Suppressor macrophage treated with lipopolysaccharide for 4 hours (primary cell): ENCODE data around the gene KCNH8.
"Not testable (repeated sequence)": the region's sequence is repeated elsewhere in the genome, so short reads cannot be mapped to it uniquely, and the experiment has no call there.

ENCODE experiments used
- DNase-seq: peaks from one replicate; pipeline ENCODE4 v3.0.0-alpha.2; 2020

Gene KCNH8

DNA sequence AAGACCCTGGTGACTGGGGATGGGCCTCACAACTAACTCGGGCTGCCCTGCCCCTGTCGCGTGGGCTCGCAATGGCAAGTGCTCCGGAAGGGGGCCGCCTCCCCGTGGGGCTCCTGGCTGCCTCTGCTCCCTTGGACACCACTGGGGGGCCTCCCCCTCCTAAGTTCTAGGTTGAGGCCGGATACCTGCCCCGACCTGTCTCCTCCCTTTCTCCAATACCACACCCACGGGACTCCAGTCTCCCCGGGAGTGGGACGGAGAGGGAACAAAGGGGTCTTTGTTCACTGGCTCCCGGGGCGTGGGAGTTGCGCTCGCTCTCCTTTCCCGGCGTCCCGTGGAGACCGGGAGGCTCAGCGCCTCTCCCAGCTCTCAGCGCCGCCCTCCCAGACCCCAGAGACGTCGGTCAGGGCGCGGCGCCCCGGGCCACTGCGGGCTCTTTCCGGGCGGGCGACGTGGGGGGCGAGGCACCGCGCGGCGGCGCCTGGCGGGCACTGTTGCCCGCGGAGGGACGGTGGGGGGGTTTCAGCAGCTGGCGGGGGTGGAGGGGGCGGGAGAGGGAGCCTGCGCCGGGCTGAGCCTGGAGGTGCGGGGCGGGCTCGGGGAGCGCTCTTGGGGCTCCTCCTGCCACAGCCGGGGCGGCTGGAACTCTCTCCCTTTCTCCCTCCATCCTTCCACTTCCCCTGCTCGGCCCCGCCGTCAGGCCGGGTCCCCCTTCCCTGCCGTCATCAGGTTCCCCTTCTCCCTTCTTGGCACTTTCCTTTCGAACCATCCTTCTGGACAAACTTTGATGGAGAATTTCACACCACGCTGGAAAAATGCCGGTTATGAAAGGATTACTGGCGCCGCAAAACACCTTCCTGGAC, at the start of gene KCNH8:
KCNH8 (plus strand) TSS at position 606 of the 863 bp plus-strand sequence; CDS start at position 816, 210 bp downstream.
- DNase-seq: no peak

DNA sequence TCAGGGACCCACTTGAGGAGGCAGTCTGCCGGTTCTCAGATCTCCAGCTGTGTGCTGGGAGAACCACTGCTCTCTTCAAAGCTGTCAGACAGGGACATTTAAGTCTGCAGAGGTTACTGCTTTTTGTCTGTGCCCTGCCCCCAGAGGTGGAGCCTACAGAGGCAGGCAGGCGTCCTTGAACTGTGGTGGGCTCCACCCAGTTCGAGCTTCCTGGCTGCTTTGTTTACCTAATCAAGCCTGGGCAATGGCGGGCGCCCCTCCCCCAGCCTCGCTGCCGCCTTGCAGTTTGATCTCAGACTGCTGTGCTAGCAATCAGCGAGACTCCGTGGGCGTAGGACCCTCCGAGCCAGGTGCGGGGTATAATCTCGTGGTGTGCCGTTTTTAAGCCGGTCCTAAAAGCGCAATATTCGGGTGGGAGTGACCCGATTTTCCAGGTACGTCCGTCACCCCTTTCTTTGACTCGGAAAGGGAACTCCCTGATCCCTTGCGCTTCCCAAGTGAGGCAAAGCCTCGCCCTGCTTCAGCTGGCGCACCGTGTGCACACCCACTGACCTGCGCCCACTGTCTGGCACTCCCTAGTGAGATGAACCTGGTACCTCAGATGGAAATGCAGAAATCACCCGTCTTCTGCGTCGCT, 45.5 kb upstream of the KCNH8 start:
- DNase-seq: not testable (repeated sequence)

DNA sequence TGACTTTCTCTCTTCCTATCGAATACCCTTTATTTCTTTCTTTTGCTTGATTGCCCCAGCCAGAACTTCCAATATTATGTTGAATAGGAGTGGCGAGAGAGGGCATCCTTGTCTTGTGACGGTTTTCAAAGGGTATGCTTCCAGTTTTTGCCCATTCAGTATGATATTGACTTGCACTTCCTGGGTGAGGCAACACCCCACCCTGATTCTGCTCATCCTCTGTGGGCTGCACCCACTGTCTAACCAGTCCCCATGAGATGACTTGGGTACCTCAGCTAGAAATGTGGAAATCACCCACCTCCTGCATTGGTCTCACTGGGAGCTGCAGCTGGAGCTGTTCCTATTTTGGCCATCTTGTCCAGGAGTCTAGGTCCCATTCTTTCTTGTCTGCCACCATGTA, 44.8 kb upstream of the KCNH8 start:
- no peak for DNase-seq

DNA sequence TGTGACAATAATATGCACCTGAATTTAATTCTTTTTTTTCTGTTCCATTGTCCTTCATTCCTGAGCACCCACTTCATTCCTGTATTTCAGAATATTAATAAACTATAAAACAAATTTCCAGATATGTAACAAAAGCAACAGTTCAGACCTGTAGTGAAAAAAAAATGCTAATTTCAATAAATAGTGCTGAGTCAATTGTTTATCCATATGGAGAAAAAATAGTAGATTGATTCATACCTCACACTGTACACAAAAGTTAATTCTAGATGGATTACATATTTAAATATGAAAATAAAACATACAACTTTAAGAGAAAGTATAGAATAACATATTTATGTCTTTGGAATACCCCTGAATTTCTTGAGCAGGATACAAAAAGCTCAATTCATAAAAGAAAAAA, 43.9 kb upstream of the KCNH8 start:
- no peak for DNase-seq

DNA sequence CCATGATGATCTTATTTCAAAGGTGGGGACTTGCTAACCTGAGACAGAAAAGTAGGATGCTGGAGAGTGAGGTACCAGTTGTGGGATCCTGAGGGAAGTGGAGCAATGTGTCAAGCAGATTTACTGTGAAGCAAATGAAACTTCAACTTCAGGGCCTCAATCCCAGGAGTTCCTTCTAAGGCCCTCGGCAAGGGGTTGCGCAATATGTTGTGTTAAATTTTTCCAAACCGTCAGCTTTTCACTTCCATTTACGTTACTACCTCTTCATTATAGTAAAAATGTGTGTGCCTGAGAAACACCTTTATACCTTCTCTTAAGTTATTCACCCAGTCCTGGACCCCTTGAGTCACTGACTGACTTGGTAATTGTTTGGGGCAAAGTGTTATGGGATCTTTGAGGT, 42.5 kb upstream of the KCNH8 start:
- no peak for DNase-seq

DNA sequence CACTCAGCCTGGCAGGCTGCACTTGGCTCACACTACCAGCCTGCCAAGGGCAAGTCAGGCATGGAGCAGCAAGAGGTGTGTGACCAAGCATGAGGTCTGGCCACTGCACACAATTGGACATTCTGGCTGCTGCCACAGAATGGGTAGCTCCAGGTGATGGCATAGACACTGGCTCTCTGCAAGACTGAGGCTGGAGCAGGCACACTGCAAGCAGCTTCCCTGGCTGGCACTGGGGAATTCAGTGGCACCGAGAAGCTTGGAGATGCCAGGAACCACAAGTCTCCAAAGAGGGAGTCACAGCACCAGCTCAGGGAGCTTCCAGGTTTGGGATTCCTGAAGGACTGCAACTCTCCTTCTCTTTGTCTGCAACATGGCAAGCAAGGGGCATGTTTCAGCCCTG, 42.0 kb upstream of the KCNH8 start:
- no peak for DNase-seq

DNA sequence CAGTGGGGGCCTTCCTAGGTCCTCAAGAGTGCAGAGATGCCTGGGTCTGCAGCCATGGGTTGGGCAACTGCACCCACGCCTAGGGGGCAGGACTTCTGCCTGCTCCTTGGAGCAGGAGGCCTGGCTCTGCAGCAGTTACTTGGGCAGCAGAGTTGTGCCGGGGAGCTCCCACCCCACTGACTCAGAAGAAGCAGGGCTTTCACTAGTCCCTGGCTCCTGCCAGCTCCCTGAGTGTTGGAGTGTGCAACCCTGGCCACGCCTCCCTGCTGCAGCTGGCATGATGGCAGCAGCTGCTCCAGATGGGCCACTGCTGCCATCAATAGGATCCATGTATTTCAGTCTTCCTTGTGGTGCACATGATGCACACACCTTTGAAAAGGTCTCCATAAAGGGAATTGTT, 40.6 kb upstream of the KCNH8 start:
- DNase-seq: no peak

DNA sequence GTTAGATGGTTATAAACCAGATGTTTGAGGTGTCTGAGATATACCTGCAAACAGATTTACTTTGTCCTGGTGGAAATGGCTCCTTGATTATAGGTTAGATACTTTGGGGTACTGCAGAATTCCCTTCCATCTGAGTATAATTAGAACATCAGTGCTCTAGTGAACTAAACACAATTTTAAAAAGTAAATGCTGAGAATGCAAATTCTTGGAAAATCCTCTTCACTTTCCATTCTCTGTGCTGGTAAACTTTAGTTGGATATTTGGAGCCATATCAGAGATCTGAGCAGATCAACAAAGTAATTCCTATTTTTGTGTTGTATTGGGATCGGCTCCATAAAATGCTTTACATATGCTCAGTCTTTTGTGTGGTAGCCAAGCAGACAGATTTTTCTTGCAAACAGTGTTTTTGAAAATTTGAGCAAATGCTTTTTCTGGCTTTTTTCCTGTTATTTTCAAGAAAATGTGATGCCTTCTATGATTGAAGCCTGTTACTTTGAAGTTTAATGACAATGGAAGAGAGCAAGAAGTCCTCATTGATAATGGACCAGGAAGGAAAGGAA, 37.9 kb upstream of the KCNH8 start:
- DNase-seq: no peak

DNA sequence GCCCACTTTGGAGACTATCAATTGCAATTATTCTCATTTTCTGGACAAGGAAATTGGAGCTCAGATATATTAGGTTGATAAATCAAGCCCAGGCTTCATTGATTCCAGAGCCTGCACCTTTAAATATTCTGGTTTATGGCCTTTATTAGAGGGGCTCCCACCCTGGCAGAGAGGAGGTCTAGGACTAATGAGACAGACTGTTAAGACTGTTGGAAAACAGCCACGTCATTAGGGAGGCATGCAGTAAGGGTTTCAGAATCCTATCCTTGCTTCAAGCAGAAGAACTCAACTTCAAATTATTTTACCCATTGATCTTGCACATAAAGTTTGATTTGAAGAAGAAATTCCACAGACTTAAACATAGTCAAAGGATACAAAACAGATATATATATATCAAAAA, 33.8 kb upstream of the KCNH8 start:
- no peak for DNase-seq

DNA sequence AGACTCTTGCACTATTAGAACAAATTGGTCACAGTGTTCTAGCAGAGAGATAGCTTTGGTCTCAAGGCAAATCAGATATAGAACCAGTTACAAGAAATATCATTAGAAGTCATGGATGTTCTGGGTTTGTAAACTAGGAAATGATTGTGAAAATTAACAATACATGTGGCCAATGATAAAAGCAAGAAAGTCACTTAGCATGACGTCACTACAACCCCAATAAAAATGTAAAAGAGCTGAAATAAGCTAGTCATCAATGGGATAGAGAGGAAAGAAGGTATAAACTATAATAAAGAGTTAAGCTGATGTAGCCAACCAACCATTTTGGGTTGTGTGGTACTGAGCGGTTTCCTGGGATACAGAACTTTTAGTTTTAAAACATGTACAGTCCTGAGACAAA, 32.1 kb upstream of the KCNH8 start:
- DNase-seq: no peak

DNA sequence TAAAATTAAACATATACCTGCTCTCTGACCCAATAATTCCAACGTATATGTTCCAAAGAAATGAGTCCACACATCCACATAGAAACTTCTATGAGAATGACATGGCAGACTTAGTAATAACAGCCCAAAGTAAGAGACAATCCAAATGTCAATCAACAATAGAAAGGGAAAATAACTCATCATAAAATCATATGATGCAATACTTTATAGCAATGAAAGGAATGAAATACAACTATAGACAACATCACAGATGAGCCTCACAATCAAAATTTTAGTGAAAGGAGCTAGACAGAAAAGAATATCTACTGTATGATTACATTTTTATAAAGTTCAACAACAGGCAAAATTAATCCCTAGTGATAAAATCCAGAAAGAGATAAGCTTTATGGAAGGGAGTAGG, 23.6 kb upstream of the KCNH8 start:
- no peak for DNase-seq

DNA sequence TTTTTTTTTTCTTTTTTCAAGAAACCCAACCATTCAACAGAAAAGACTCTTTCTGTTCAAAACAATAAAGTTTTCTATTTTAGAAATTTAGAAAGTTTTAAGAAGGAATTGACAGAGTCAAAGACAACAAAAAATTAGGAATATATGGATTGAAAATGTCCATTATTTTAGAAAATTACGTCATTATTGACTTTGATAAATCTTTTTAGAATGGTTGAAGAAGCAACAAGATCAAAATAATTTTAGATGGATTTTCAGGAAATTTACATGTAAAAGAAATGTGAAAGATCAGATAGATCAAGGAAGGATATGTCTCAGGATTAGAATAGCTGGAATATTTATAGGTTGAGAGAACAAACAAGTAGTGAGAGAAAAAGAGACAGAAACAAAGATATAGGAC, 8.4 kb upstream of the KCNH8 start:
- no peak for DNase-seq

DNA sequence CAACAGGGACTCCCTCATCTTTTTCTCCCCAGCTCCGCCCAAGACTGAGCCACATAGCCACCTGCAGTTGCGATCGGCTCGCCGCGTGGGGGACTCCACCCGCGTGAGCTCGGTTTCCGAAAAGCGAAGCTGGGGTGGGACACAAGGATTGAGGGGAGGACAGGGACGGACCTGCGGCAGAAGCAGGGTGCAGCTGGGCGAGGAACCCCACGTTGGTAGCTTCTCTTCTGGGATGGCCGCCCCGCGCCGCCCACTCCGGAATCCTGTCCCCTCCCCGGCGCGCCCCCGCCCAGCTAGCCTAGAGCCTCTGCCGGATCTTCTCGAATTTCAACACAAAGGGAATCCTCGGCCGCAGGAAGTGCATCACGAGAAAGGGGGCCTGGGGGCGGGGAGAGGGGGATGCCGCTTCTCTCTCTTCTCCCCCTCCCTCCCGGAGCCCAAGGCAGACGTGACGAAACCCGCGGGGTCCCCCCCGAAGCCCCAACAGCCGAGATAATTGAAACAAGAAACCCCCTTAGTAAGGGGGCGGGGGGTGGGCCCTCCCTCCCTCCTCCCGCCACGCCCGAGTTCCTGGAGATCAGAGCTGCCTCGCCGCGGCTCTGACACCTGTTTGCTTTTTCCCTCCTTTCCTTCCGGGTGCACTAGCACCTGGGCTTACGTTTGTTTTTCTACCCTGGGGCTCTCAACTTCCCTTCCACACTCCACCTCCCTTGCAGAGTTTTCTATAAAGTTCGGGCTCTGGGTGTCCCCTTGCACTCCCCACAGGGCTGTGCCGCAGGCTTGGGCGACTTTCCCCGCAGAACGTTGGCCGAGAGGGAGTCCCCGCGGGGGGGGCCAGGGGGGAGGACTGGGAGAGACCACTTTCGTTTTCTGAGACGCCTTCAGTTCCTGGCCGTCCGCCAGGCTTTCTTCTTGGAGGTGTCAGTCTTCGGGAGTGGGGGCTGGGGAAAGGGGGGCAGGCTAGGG, 1.3 kb upstream of the KCNH8 start:
- peak; percentile 71 for DNase-seq

DNA sequence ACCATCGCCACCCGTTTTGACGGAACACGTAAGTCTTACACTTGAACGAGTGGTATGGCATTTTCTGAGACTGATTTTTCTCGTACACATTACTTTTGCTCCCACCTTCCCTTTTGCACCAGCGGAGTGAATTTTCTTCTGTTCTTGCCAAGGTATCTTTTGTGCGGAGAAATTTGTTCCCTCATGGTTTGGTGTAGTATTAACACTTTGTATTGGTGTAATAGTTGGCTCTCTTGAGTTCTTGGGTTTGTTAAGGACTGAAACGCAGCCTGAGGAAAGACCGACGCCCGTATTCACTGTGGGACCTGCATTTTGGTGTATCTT, 420 bp downstream of the KCNH8 start:
- DNase-seq: no peak

DNA sequence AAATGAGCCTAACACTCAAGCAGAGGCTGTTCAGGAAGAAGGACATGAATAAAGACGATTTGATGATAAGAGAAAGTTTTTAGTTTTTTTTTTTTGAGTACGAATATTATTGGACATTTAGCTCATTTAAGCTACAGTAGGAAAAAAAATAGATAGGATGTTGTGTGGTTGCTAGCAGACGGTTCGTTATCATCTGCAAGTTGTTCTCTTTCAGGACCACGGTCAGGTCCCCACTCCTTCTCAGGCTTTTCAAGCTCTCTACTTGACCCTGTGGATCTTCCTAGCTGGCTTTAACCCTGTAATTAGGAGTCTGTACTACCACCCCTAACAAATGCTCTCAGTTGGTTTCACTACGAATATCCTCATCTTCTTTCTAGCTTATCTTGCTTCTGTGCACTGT, 1.1 kb downstream of the KCNH8 start:
- DNase-seq: peak; percentile 26

DNA sequence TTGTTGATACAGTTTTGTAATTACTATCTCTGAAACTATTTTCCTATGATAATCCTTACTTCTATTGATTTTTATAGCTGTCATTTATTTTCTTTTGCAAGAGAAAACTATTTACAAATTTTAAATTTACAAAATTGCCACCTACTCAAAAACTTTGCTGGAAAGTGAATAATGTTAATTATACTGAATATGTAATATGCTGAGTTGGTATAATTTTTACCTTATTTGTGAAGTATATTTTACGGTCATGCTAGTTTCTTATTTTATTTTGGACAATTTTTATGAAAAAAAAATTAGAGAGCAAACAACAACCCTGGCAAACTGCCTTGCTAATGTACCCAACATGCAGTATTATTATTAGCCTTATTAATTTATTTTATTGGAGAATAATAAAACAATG, 2.9 kb downstream of the KCNH8 start:
- no peak for DNase-seq

DNA sequence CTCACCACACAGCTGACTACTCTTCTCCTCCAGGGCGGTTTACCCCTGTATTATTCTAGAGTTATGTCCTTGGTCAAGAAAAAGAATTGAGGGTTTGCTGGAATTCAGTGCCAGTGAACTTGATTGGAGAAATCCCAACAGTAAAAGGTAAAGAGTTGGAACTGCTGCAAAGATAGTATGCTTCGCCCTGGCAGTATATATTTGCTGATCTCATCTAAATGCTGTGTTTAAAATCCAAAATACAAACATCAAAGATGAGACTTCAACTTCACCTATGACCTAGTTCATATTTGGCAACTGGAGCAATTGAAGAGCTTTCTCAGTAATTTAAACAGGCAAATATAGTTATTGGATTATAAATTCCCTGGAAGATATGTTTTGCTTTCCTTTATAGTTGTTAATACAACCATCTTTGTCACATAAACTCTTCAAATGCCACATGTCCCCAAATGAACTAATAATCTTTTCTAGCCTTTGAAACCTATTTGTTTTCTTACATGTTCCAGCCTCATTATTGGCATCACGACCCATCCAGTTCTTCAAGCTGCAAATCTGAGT, 6.5 kb downstream of the KCNH8 start:
- DNase-seq: no peak

DNA sequence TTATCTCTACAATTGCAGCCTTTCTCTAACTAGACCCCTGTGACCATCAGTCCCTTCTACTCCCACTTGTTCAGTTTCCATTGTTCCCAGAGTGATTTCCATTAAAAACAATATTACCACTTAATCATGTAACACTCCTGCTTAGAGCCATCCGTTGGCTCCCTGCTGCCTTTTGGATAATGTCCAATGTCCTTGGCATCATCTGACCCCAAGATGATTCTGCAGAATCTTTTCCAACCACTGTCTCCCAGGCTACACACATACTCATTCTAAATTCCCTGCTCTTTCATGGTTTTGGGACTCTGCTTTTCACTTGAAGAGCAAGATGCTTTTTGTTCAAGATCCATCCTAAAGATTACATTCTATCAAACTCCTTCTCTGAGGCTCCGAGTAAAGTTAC, 7.1 kb downstream of the KCNH8 start:
- DNase-seq: no peak

DNA sequence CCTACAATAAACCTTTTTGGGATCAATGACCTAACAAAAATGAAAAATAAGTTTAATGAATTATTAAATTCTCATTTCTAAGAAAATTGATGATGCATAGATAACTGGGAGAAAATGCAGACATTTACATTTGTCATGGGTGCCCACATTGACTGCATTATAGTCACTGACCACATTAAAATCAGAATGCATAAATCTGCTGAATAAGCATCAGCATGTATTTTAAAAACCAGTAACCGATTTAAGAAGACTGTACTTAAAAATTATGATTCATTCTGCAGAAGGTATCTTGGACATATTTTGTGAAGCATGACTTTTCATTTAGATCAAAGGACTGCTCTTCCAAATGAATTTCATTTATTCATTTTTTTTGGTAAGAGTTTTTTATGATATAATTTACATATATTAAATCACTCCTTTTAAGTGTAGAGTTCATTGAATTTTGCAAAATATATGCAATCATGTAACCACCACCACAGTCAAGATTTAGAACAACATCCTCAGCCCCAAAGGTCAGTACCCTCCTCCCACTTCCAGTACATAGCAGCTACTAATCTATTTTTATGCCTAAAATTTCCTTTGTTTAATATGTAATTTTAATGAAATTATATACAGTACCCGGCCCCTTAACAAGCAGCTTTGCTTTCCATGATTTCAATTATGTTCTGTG, 11.8 kb downstream of the KCNH8 start:
- DNase-seq: no peak

DNA sequence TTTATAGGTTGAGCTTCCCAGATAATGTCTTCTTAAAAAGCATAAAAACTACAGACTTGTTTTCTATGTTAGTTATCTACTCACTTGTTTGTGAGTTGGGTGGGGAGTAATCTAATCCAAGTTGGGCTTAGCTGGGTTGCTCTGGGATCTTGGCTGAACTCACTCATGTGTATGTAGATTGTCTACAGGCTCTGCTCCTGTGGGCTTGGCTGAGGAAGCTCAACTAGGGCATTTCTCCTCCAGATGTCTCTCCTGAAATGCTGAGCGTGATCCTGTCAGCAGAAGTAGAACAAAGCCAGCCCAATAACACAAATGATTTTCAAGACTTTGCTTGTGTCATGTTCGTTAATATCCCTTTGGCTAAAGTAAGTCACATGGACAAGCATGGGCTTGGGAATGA, 17.3 kb downstream of the KCNH8 start:
- no peak for DNase-seq

DNA sequence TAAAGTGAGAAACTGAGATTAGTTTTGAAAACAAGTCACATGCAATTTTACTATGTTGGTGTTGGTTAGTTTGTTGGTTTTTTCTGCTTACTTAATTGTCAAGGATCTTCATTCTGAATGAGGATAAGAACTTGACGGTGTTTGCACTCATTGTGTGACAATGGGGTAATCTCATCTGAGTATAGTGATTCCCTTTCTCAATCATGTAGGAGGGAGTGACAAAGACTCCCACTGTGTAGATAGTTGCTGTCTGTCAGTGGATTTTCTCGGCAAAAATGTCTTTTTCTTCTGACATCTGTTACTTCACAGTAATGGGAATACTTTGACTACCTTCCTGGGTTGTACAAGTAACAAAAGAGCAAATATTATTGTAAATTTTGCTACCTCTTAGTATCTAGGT, 23.5 kb downstream of the KCNH8 start:
- no peak for DNase-seq

DNA sequence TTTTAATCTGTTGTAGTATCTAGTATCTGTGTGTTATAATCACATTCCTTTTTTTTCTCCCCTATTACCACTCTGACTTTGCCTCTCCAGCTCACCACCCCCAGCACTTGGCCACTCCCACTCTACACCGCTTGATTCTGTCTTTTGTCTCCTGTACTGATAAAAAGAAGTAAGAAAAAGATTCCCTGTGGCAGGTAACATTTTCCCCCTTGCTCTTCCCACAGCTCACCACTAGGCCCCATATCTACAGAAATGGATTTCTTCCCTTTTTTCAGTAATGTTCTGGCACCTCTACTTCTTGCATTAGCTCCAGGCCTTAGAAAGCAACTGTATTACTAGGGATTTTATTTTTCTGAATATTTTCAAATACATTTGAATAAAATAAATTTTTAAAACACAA, 25.6 kb downstream of the KCNH8 start:
- no peak for DNase-seq
